Ammon's horn (tissue), 1 donor: ENCODE measurements around the gene RFT1.
A peak's percentile ranks its signal among the peaks of the same experiment; 100 is the strongest.
"Not testable (repeated sequence)": the region's sequence is repeated elsewhere in the genome, so short reads cannot be mapped to it uniquely, and the experiment has no call there.

Source experiments
- DNase-seq: peaks from one replicate; pipeline ENCODE4 v3.0.0-alpha.2; 2016; ENCODE audit warnings: low spot score

The RFT1 gene

GRCh38 chr3:53163444-53164387, 33.5 kb upstream of the RFT1 start:
- DNase-seq = no peak

GRCh38 chr3:53162672-53163443, 32.6 kb upstream of the RFT1 start:
- no peak for DNase-seq

- DNase-seq = no peak
Measured at GRCh38 chr3:53161820-53162671, 31.8 kb upstream of the RFT1 start.

- DNase-seq = no peak
Measured at GRCh38 chr3:53161450-53161819, 31.2 kb upstream of the RFT1 start.

- peak; percentile 83 for DNase-seq
Measured at GRCh38 chr3:53160660-53161449, 30.6 kb upstream of the RFT1 start, which contains the start of gene PRKCD. Gene PRKCD, plus strand, starts transcription at chr3:53161209. Its CDS starts 17,214 bp downstream, at chr3:53178423.

- DNase-seq = no peak
Measured at GRCh38 chr3:53160061-53160659, 29.9 kb upstream of the RFT1 start.

GRCh38 chr3:53159156-53160060, 29.2 kb upstream of the RFT1 start:
- no peak for DNase-seq

GRCh38 chr3:53158765-53159155, 28.5 kb upstream of the RFT1 start:
- no peak for DNase-seq

- DNase-seq = no peak
Measured at GRCh38 chr3:53157974-53158580, 27.8 kb upstream of the RFT1 start.

- DNase-seq = no peak
Measured at GRCh38 chr3:53156368-53156834, 26.2 kb upstream of the RFT1 start.

- DNase-seq = no peak
Measured at GRCh38 chr3:53155760-53156159, 25.5 kb upstream of the RFT1 start.

- DNase-seq = peak; percentile 40
Measured at GRCh38 chr3:53154881-53155285, 24.6 kb upstream of the RFT1 start.

GRCh38 chr3:53153980-53154379, 23.7 kb upstream of the RFT1 start:
- DNase-seq = no peak

- no peak for DNase-seq
Measured at GRCh38 chr3:53153264-53153823, 23.1 kb upstream of the RFT1 start.

- no peak for DNase-seq
Measured at GRCh38 chr3:53151870-53152660, 21.8 kb upstream of the RFT1 start.

- DNase-seq = no peak
Measured at GRCh38 chr3:53151465-53151864, 21.2 kb upstream of the RFT1 start.

- DNase-seq = not testable (repeated sequence)
Measured at GRCh38 chr3:53151086-53151438, 20.8 kb upstream of the RFT1 start.
